OCI-LY7 (cell line): ENCODE data around the gene MAPK8IP1. TPM values are rescaled to one million over a fixed set of nuclear protein-coding genes. Genes with fewer than 3 reads are reported as not detected.

Experiments used
- BruUV-seq: library from RNA; stranded (reverse); fragments of 400-500 nt; replicated peaks from 2 replicates; lab custom pipeline; 2021; lab: Mats Ljungman, UMichigan
- CTCF ChIA-PET: fragments of 300-600 bp; sonication (Branson Sonifier 250); formaldehyde crosslinking; loops from one replicate; lab custom pipeline; 2022; ENCODE audit warnings: antibody characterized with exemption; ENCODE audit not compliant: unreplicated experiment; lab: Charles Lee
- POLR2A ChIA-PET: fragments of 300-600 bp; sonication (Branson Sonifier 250); formaldehyde crosslinking; loops from one replicate; lab custom pipeline; 2022; ENCODE audit warnings: antibody characterized with exemption; lab: Charles Lee
- DNase-seq: peaks from one replicate; pipeline ENCODE4 v3.0.0-alpha.2; 2015; ENCODE audit warnings: low spot score
- H2AFZ ChIP-seq: fragments of 200-600 bp; sonication (generic), shearing (Covaris generic); 2 replicates; pipeline ENCODE4 v1.6.1; 2014; ENCODE audit warnings: mild to moderate bottlenecking, antibody characterized with exemption, low read length, moderate library complexity
- H3K27ac ChIP-seq: fragments of 200-600 bp; sonication (generic); 2 replicates; pipeline ENCODE4 v1.5.1; 2014; ENCODE audit warnings: mixed run types, low read depth, mild to moderate bottlenecking, moderate library complexity, low read length, inconsistent platforms; ENCODE audit not compliant: poor library complexity, severe bottlenecking
- H3K36me3 ChIP-seq: fragments of 200-600 bp; sonication (generic); 2 replicates; pipeline ENCODE4 v1.6.1; 2014; ENCODE audit warnings: mild to moderate bottlenecking, antibody characterized with exemption, low read length, moderate library complexity, mixed read lengths; ENCODE audit not compliant: insufficient read depth
- H3K4me1 ChIP-seq: fragments of 200-600 bp; sonication (generic); 2 replicates; pipeline ENCODE4 v1.5.1; 2014; ENCODE audit warnings: mild to moderate bottlenecking, low read length; ENCODE audit not compliant: insufficient read depth, poor library complexity, severe bottlenecking
- H3K4me2 ChIP-seq: fragments of 200-600 bp; sonication (generic); 2 replicates; pipeline ENCODE4 v1.6.1; 2014; ENCODE audit warnings: mild to moderate bottlenecking, low read length
- H3K4me3 ChIP-seq: fragments of 200-600 bp; sonication (generic); 2 replicates; pipeline ENCODE4 v1.5.1; 2014; ENCODE audit warnings: mild to moderate bottlenecking, low read depth, low read length; ENCODE audit not compliant: poor library complexity, severe bottlenecking
- H3K79me2 ChIP-seq: fragments of 200-600 bp; sonication (generic); 2 replicates; pipeline ENCODE4 v1.6.1; 2016; ENCODE audit warnings: low read depth, mild to moderate bottlenecking, low read length, moderate library complexity, mixed read lengths; ENCODE audit not compliant: insufficient read depth
- H3K9me2 ChIP-seq: fragments of 200-600 bp; sonication (generic); 2 replicates; pipeline ENCODE4 v1.6.1; 2016; ENCODE audit warnings: mild to moderate bottlenecking, low read length, mixed read lengths; ENCODE audit not compliant: insufficient read depth
- H3K9me3 ChIP-seq: fragments of 200-600 bp; sonication (generic); 2 replicates; pipeline ENCODE4 v1.6.1; 2014; ENCODE audit warnings: mild to moderate bottlenecking, mixed run types, low read length, mixed read lengths
- H4K20me1 ChIP-seq: fragments of 200-600 bp; sonication (generic); 2 replicates; pipeline ENCODE4 v1.6.1; 2014; ENCODE audit warnings: mild to moderate bottlenecking, antibody characterized with exemption, low read length, moderate library complexity, mixed read lengths; ENCODE audit not compliant: insufficient read depth
- CTCF ChIP-seq: fragments of 200-600 bp; sonication (generic); conservative IDR thresholded peaks from 2 replicates; pipeline ENCODE4 v1.5.1; 2014; ENCODE audit warnings: mild to moderate bottlenecking, antibody characterized with exemption, low read length, moderate library complexity, mixed read lengths
- EZH2phosphoT487 ChIP-seq: fragments of 200-600 bp; sonication (generic); IDR thresholded peaks from 2 replicates; pipeline ENCODE4 v1.6.1; 2018; ENCODE audit warnings: low read depth, borderline replicate concordance, mild to moderate bottlenecking, mixed run types, antibody characterized with exemption, low read length, moderate library complexity, mixed read lengths
- intact Hi-C: fragments of 100-400 bp; cut with micrococcal nuclease; formaldehyde crosslinking; loops from one replicate; pipeline ENCODE4 v1.10.0; 2022; ENCODE audit not compliant: unreplicated experiment
- total RNA-seq, 2 experiments: library from RNA; depleted of rRNA in 1 of 2; stranded (reverse); fragments of >200 nt in 1 of 2; shearing (Covaris generic) in 1 of 2; gene quantifications; 2 replicates each; pipeline ENCODE4 v1.2.3, GENCODE V29; 2014 to 2022

MAPK8IP1 gene
- total RNA-seq, 2 experiments from 2014 or later = 2.2 TPM

- no peaks in the 10 kb centered on the region for H3K79me2 ChIP-seq
- no peaks in the 10 kb centered on the region for H4K20me1 ChIP-seq
- H3K4me3 ChIP-seq = no peak overlapping the region
- no peaks in the 10 kb centered on the region for H3K9me3 ChIP-seq
- H2AFZ ChIP-seq = no peak overlapping the region
- ChIA-PET POLR2A (no interaction called here), CTCF (no interaction called here)
- H3K27ac ChIP-seq = no peak overlapping the region
- no peak for DNase-seq
- H3K4me1 ChIP-seq = no peaks in the 10 kb centered on the region
- H3K9me2 ChIP-seq = no peaks in the 10 kb centered on the region
- no TSS peak for BruUV-seq
- intact Hi-C loops = no loop called here
- H3K4me2 ChIP-seq = no peak overlapping the region
- TF ChIP-seq EZH2phosphoT487 (no peak), CTCF (no peak)
- H3K36me3 ChIP-seq = no peaks in the 10 kb centered on the region
Observed at GRCh38 chr11:45889555-45889954, 4.1 kb downstream of the MAPK8IP1 start.

- Histone ChIP-seq H3K36me3 (no peaks in the 10 kb centered on the region), H3K4me1 (no peaks in the 10 kb centered on the region), H3K4me2 (no peak overlapping the region), H3K9me3 (no peaks in the 10 kb centered on the region), H3K9me2 (no peaks in the 10 kb centered on the region), H4K20me1 (no peaks in the 10 kb centered on the region), H3K79me2 (no peaks in the 10 kb centered on the region), H2AFZ (no peak overlapping the region), H3K4me3 (no peak overlapping the region), H3K27ac (no peak overlapping the region)
- BruUV-seq = no TSS peak
- CTCF ChIA-PET = no interaction called here
- no peak for DNase-seq
- intact Hi-C loops = no loop called here
- no peak for TF ChIP-seq EZH2phosphoT487
- no peak for TF ChIP-seq CTCF
- POLR2A ChIA-PET = no interaction called here
Observed at GRCh38 chr11:45889966-45890365, 4.5 kb downstream of the MAPK8IP1 start.

GRCh38 chr11:45890886-45891550, 5.6 kb downstream of the MAPK8IP1 start:
- no peak for DNase-seq
- POLR2A ChIA-PET = interaction anchor here (0.6 kb wide), 1 partner anchor 114 kb away, joined by 3 read pairs; no protein-coding TSS in a partner anchor
- no peak overlapping the region for H3K4me2 ChIP-seq
- no peaks in the 10 kb centered on the region for H3K9me2 ChIP-seq
- H3K27ac ChIP-seq = no peak overlapping the region
- H3K9me3 ChIP-seq = no peaks in the 10 kb centered on the region
- no peaks in the 10 kb centered on the region for H3K36me3 ChIP-seq
- TF ChIP-seq EZH2phosphoT487 = no peak
- no peak for TF ChIP-seq CTCF
- BruUV-seq = no TSS peak
- no peaks in the 10 kb centered on the region for H4K20me1 ChIP-seq
- H3K4me1 ChIP-seq = no peaks in the 10 kb centered on the region
- no peak overlapping the region for H3K4me3 ChIP-seq
- CTCF ChIA-PET = no interaction called here
- H3K79me2 ChIP-seq = no peaks in the 10 kb centered on the region
- intact Hi-C loops = no loop called here
- no peak overlapping the region for H2AFZ ChIP-seq
